Measurements from ENCODE around the gene DCTN3. TPM values are rescaled to one million over a fixed set of nuclear protein-coding genes. Genes with fewer than 3 reads are reported as not detected.
A peak's percentile ranks its signal among the peaks of the same experiment; 100 is the strongest.

Gene DCTN3
- total and polyA plus RNA-seq, 2 of the 4 experiments (the other 2 are of a cell fraction), result 122 to 183 TPM

- H3K9me1 ChIP-seq (ENCODE audit: insufficient read depth, low read length), result peaks cover 20% of the 10 kb centered on the region
- no peaks in the 10 kb centered on the region for H3K27me3 ChIP-seq (ENCODE audit: control insufficient read depth, insufficient read depth, low read length)
- H2BK20ac ChIP-seq (ENCODE audit: low read depth, low read length), result no peak overlapping the region
- H3K18ac ChIP-seq (ENCODE audit: low read depth, low read length), result no peak overlapping the region; the same call in 1 of the 2 replicates
- no peak overlapping the region for H4K5ac ChIP-seq (ENCODE audit: low read depth, low read length)
- H2BK5ac ChIP-seq (ENCODE audit: low read depth, low read length, poor library complexity, severe bottlenecking), result peak overlapping the region; percentile 67
- H2AFZ ChIP-seq (replicated peaks; ENCODE audit: low read length, poor library complexity), result peak overlapping the region; percentile 99
- DNase-seq (no peak), ATAC-seq (ENCODE audit: low read depth) (no peak)
- in situ Hi-C loops (cut with MboI; ENCODE audit: low sequenced_read_pairs), result no loop called here
- peak overlapping the region; percentile 93 for H2AK9ac ChIP-seq (replicated peaks; ENCODE audit: low read depth, low read length, poor library complexity)
- WGBS, 2 experiments (ENCODE audit: extremely low coverage in 2 of 2, insufficient read length in 1 of 2), result 0% methylated on average over 2 of the region's 8 CpGs; no CpG with 5 or more reads in 1 of the 2 experiments
- BruUV-seq (replicated peaks), result TSS peak; percentile 42
- H3K56ac ChIP-seq (ENCODE audit: extremely low read depth, insufficient read depth, low read length), result peak overlapping the region; percentile 59; the same call in 1 of the 2 replicates
- dilution Hi-C loops (cut with HindIII; ENCODE audit: low sequenced_read_pairs, unreplicated experiment), result no loop called here
- peak overlapping the region; percentile 80 to 85; a peak in 3 of 4 replicates for H4K8ac ChIP-seq (ENCODE audit: low read depth in 2 of 2, low read length in 2 of 2)
- peak overlapping the region; percentile 86 for H3K9ac ChIP-seq (ENCODE audit: low read depth, low read length)
- peak overlapping the region; percentile 82 for H3K27ac ChIP-seq (ENCODE audit: insufficient read depth, low read length)
- no peak overlapping the region for H2BK120ac ChIP-seq (ENCODE audit: low read depth, low read length)
- intact Hi-C loops (cut with micrococcal nuclease), result loop anchor here (2.0 kb wide), 1 partner anchor 56 kb away; no protein-coding TSS in a partner anchor
- peak overlapping the region; percentile 73 for H3K4ac ChIP-seq (ENCODE audit: low read depth, low read length)
- H3K36me3 ChIP-seq (ENCODE audit: control insufficient read depth, insufficient read depth, low read length), result peaks cover 16% of the 10 kb centered on the region
- no peak for TF ChIP-seq NFE2L2 (IDR thresholded peaks at IDR 0.05; ENCODE audit: low read depth, low read length)
- no peak for TF ChIP-seq MXI1 (IDR thresholded peaks at IDR 0.05; ENCODE audit: borderline replicate concordance, low read depth, low read length)
- no peak for TF ChIP-seq USF2 (IDR thresholded peaks at IDR 0.05; ENCODE audit: low read depth, low read length)
- TF ChIP-seq RAD21 (IDR thresholded peaks at IDR 0.05; ENCODE audit: low read length), result no peak
- no peak for TF ChIP-seq MAZ (IDR thresholded peaks at IDR 0.05; ENCODE audit: borderline replicate concordance, low read depth, low read length)
- no peak for TF ChIP-seq FOS (IDR thresholded peaks at IDR 0.05; ENCODE audit: low read depth, low read length)
- no peak for TF ChIP-seq CTCF (conservative IDR thresholded peaks at IDR 0.05; ENCODE audit: low read depth, low read length)
- no peak for TF ChIP-seq SMC3 (IDR thresholded peaks at IDR 0.05; ENCODE audit: low read depth, low read length)
- TF ChIP-seq RCOR1 (IDR thresholded peaks at IDR 0.05; ENCODE audit: insufficient replicate concordance, low read length), result no peak
- TF ChIP-seq ELK1 (IDR thresholded peaks at IDR 0.05; ENCODE audit: borderline replicate concordance, low read depth, low read length), result no peak
- no peak for TF ChIP-seq RFX5 (IDR thresholded peaks at IDR 0.05; ENCODE audit: low read depth, low read length)
- peak overlapping the region; percentile 55 for H3K14ac ChIP-seq (replicated peaks; ENCODE audit: low read depth, low read length)
- no peaks in the 10 kb centered on the region for H4K20me1 ChIP-seq (ENCODE audit: insufficient read depth, low read length)
- peak overlapping the region; percentile 37 for H3K23ac ChIP-seq (ENCODE audit: low read depth, low read length)
- H2BK15ac ChIP-seq (ENCODE audit: low read depth, low read length), result no peak overlapping the region
- peak overlapping the region; percentile 89 for H3K4me2 ChIP-seq (ENCODE audit: low read depth, low read length)
- peak overlapping the region; percentile 76 for H3K4me3 ChIP-seq (ENCODE audit: insufficient read depth, low read depth, low read length)
- H3K9me3 ChIP-seq (ENCODE audit: control insufficient read depth, insufficient read depth, low read length), result no peaks in the 10 kb centered on the region
- peaks cover 18% of the 10 kb centered on the region for H3K4me1 ChIP-seq (ENCODE audit: control insufficient read depth, insufficient read depth, low read length)
- ChIA-PET POLR2A (ENCODE audit: unreplicated experiment) (interaction anchor here (1.5 kb wide), 1 partner anchor 9 kb away, joined by 10 read pairs; the partner anchor contains the start of gene SIGMAR1), CTCF (interaction anchor here (0.9 to 1.6 kb wide), 4 partner anchors 9 to 56 kb away, joined by 3 to 6 read pairs (median 4); no protein-coding TSS in a partner anchor)
- peaks cover 15 to 35% of the 10 kb centered on the region in 2 experiments for H3K79me1 ChIP-seq (ENCODE audit: low read depth in 1 of 2, low read length in 2 of 2)
- peak overlapping the region; percentile 10; the same call in 1 of the 2 replicates for H4K91ac ChIP-seq (ENCODE audit: insufficient read depth, low read depth, low read length)
- peak overlapping the region; percentile 29; the same call in 1 of the 2 replicates for H2AK5ac ChIP-seq (ENCODE audit: low read depth, low read length)
These were observed 26.7 kb upstream of the DCTN3 start for GRCh38 chr9:34647084-34647403.

Data from IMR-90 (cell line).